GM12878 (cell line): ENCODE data around the gene KRTAP10-3.

Experiments
- HCFC1 ChIP-seq: fragments of 150-350 bp; IDR thresholded peaks from 2 replicates; pipeline ENCODE4 v1.6.1; 2014; ENCODE audit warnings: low read length
- JUND ChIP-seq: IDR thresholded peaks from 2 replicates; pipeline ENCODE4 v1.6.1; 2012; ENCODE audit warnings: low read depth, mild to moderate bottlenecking, low read length, improper control_type of control experiment, moderate library complexity
- NBN ChIP-seq: fragments of 450-650 bp; IDR thresholded peaks from 2 replicates; pipeline ENCODE4 v1.6.1; 2016
- NFYB ChIP-seq: IDR thresholded peaks from 2 replicates; pipeline ENCODE4 v1.6.1; 2011; ENCODE audit warnings: low read depth, mild to moderate bottlenecking, low read length, improper control_type of control experiment, moderate library complexity; ENCODE audit not compliant: insufficient read depth
- POLR2A ChIP-seq: IDR thresholded peaks from 2 replicates; pipeline ENCODE4 v1.6.1; 2011; ENCODE audit warnings: low read depth, mild to moderate bottlenecking, low read length
- RAD51 ChIP-seq: fragments of 450-650 bp; IDR thresholded peaks from 2 replicates; pipeline ENCODE4 v1.6.1; 2016; ENCODE audit warnings: moderate library complexity, mild to moderate bottlenecking, inconsistent platforms
- SPI1 ChIP-seq: IDR thresholded peaks from 2 replicates; pipeline ENCODE4 v1.6.1; 2011; ENCODE audit warnings: low read depth, mild to moderate bottlenecking, low read length, moderate library complexity, borderline replicate concordance; ENCODE audit not compliant: insufficient read depth
- TAF1 ChIP-seq: IDR thresholded peaks from 2 replicates; pipeline ENCODE4 v1.6.1; 2011; ENCODE audit warnings: mild to moderate bottlenecking, low read depth, low read length, borderline replicate concordance
- ZNF207 ChIP-seq: fragments of 450-650 bp; IDR thresholded peaks from 2 replicates; pipeline ENCODE4 v1.6.1; 2014; ENCODE audit warnings: antibody characterized with exemption, mild to moderate bottlenecking, borderline replicate concordance
- TF ChIP-seq, protein P1 (sequence below), 3 experiments: IDR thresholded peaks in 2 of 3; conservative IDR thresholded peaks in 1 of 3; 2 replicates each; pipeline ENCODE4 v1.5.1; 2011; ENCODE audit warnings: low read depth in 3 of 3, low read length in 3 of 3, mild to moderate bottlenecking in 3 of 3, control low read depth in 2 of 3, moderate library complexity in 2 of 3, inconsistent platforms in 1 of 3, mixed read lengths in 1 of 3; ENCODE audit not compliant: control insufficient read depth in 2 of 3, insufficient read depth in 1 of 3; ENCODE audit errors: extremely low read depth in 1 of 3
- TF ChIP-seq, protein P2 (sequence below): IDR thresholded peaks from 2 replicates; pipeline ENCODE4 v1.6.1; 2012; ENCODE audit warnings: low read depth, low read length, improper control_type of control experiment
- TF ChIP-seq, protein P3 (sequence below): IDR thresholded peaks from 2 replicates; pipeline ENCODE4 v1.6.1; 2012; ENCODE audit warnings: low read depth, low read length, improper control_type of control experiment

DNA sequence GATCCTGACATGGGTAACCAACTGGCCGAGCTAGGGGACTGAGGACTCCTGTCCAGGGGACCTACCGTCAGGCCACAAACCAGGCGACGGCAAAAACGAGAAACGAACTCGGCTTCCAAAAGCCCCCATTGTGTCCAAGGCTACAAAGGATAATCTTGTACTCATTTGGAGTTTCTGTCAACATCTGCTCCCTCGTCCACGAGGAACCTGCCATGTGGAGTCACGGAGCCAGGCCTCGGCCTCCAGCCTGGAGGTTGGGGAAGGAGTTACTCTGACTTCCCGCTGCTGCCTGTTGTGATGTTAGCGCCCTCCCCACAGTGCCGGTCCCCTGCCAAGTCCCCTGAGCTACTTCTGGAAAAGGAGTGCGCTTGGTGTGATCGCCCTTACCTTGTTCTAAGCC, 25.9 kb downstream of the KRTAP10-3 start:
- TF ChIP-seq HCFC1: no peak
- TF ChIP-seq, protein P1, sequence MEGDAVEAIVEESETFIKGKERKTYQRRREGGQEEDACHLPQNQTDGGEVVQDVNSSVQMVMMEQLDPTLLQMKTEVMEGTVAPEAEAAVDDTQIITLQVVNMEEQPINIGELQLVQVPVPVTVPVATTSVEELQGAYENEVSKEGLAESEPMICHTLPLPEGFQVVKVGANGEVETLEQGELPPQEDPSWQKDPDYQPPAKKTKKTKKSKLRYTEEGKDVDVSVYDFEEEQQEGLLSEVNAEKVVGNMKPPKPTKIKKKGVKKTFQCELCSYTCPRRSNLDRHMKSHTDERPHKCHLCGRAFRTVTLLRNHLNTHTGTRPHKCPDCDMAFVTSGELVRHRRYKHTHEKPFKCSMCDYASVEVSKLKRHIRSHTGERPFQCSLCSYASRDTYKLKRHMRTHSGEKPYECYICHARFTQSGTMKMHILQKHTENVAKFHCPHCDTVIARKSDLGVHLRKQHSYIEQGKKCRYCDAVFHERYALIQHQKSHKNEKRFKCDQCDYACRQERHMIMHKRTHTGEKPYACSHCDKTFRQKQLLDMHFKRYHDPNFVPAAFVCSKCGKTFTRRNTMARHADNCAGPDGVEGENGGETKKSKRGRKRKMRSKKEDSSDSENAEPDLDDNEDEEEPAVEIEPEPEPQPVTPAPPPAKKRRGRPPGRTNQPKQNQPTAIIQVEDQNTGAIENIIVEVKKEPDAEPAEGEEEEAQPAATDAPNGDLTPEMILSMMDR (IDR thresholded peaks at IDR 0.05 in 2 of 3, conservative IDR thresholded peaks at IDR 0.05 in 1 of 3; ENCODE audit: control insufficient read depth in 2 of 3, extremely low read depth in 1 of 3, insufficient read depth in 1 of 3, low read depth in 3 of 3, low read length in 3 of 3): no peak
- TF ChIP-seq, protein P2, sequence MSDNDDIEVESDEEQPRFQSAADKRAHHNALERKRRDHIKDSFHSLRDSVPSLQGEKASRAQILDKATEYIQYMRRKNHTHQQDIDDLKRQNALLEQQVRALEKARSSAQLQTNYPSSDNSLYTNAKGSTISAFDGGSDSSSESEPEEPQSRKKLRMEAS: no peak
- no peak for TF ChIP-seq RAD51
- TF ChIP-seq JUND: no peak
- TF ChIP-seq, protein P3, sequence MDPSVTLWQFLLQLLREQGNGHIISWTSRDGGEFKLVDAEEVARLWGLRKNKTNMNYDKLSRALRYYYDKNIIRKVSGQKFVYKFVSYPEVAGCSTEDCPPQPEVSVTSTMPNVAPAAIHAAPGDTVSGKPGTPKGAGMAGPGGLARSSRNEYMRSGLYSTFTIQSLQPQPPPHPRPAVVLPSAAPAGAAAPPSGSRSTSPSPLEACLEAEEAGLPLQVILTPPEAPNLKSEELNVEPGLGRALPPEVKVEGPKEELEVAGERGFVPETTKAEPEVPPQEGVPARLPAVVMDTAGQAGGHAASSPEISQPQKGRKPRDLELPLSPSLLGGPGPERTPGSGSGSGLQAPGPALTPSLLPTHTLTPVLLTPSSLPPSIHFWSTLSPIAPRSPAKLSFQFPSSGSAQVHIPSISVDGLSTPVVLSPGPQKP: no peak
- TF ChIP-seq POLR2A: no peak
- TF ChIP-seq NBN: no peak
- TF ChIP-seq ZNF207: no peak
- TF ChIP-seq TAF1: no peak
- no peak for TF ChIP-seq SPI1
- no peak for TF ChIP-seq NFYB
